Measurements from ENCODE around the gene EPB42. TPM values are rescaled to one million over a fixed set of nuclear protein-coding genes. Genes with fewer than 3 reads are reported as not detected.
"Not testable (repeated sequence)": the region's sequence is repeated elsewhere in the genome, so short reads cannot be mapped to it uniquely, and the experiment has no call there.

EPB42 gene
- total RNA-seq, 1 experiment from 2014 or later, result not detected

GRCh38 chr15:43184407-43185124 lies 36.3 kb downstream of the EPB42 start:
- intact Hi-C loops (cut with micrococcal nuclease; ENCODE audit: unreplicated experiment), result loop anchor here (1.0 to 2.0 kb wide), 2 partner anchors 52 to 79 kb away; partner anchors contain the start of gene TMEM62
- no peaks in the 10 kb centered on the region for H3K27me3 ChIP-seq (replicated peaks; ENCODE audit: control insufficient read depth, insufficient read depth, low read length)
- H3K27me3 Mint-ChIP-seq (ENCODE audit: insufficient read depth, unreplicated experiment), result no peaks in the 10 kb centered on the region
- no peak for DNase-seq
- no peaks in the 10 kb centered on the region for H3K9me3 Mint-ChIP-seq (ENCODE audit: unreplicated experiment)
- peak overlapping the region; percentile 82 for H3K4me3 ChIP-seq (ENCODE audit: low read depth, low read length)
- no peak overlapping the region for H3K27ac Mint-ChIP-seq (ENCODE audit: unreplicated experiment)
- H3K4me1 ChIP-seq, result peaks cover 12% of the 10 kb centered on the region
- peak overlapping the region; percentile 93 for H3K4me3 Mint-ChIP-seq (ENCODE audit: unreplicated experiment)
- BruUV-seq (replicated peaks), result no TSS peak
- H3K36me3 Mint-ChIP-seq (ENCODE audit: insufficient read depth, unreplicated experiment), result peaks cover 25% of the 10 kb centered on the region
- TF ChIP-seq, protein P1, sequence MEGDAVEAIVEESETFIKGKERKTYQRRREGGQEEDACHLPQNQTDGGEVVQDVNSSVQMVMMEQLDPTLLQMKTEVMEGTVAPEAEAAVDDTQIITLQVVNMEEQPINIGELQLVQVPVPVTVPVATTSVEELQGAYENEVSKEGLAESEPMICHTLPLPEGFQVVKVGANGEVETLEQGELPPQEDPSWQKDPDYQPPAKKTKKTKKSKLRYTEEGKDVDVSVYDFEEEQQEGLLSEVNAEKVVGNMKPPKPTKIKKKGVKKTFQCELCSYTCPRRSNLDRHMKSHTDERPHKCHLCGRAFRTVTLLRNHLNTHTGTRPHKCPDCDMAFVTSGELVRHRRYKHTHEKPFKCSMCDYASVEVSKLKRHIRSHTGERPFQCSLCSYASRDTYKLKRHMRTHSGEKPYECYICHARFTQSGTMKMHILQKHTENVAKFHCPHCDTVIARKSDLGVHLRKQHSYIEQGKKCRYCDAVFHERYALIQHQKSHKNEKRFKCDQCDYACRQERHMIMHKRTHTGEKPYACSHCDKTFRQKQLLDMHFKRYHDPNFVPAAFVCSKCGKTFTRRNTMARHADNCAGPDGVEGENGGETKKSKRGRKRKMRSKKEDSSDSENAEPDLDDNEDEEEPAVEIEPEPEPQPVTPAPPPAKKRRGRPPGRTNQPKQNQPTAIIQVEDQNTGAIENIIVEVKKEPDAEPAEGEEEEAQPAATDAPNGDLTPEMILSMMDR (IDR thresholded peaks at IDR 0.05; ENCODE audit: insufficient read depth in 1 of 2, low read depth in 1 of 2, low read length in 1 of 2, severe bottlenecking in 1 of 2, unreplicated experiment in 1 of 2), result no peak
- H3K36me3 ChIP-seq (ENCODE audit: control insufficient read depth, insufficient read depth, low read length), result no peaks in the 10 kb centered on the region
- CTCF ChIA-PET, result no interaction called here
- H3K4me1 Mint-ChIP-seq (ENCODE audit: low read depth, unreplicated experiment), result peaks cover 4% of the 10 kb centered on the region
- POLR2A ChIA-PET, result no interaction called here
- no peaks in the 10 kb centered on the region for H3K9me3 ChIP-seq

DNA sequence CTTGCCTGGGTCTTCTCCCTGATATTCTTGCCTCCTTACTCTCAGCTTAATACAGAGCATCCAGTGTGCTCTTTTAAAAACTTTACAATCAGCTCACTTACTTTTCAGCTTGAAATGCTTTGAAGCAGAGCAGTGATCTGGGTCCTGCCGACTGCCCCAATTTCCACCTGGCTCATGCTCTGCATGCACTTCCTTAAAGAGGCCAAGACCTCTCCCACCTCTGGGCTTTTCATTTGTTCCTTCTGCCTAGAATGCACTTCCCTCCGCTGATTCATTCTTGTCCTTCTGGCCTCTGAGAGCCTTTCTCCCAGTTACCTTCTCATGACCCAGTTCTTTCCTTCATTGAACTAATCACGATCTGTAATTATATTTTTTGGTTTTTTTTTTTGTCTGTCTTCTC lies 37.5 kb downstream of the EPB42 start:
- no peak overlapping the region for H3K4me3 Mint-ChIP-seq (ENCODE audit: unreplicated experiment)
- no peak overlapping the region for H3K27ac Mint-ChIP-seq (ENCODE audit: unreplicated experiment)
- TF ChIP-seq, protein P1 (IDR thresholded peaks at IDR 0.05; ENCODE audit: insufficient read depth in 1 of 2, low read depth in 1 of 2, low read length in 1 of 2, severe bottlenecking in 1 of 2, unreplicated experiment in 1 of 2), result no peak
- no peaks in the 10 kb centered on the region for H3K36me3 ChIP-seq (ENCODE audit: control insufficient read depth, insufficient read depth, low read length)
- H3K36me3 Mint-ChIP-seq (ENCODE audit: insufficient read depth, unreplicated experiment), result peaks cover 25% of the 10 kb centered on the region
- intact Hi-C loops (cut with micrococcal nuclease; ENCODE audit: unreplicated experiment), result no loop called here
- CTCF ChIA-PET, result no interaction called here
- no peaks in the 10 kb centered on the region for H3K9me3 Mint-ChIP-seq (ENCODE audit: unreplicated experiment)
- POLR2A ChIA-PET, result interaction anchor here (0.6 kb wide), 1 partner anchor 105 kb away, joined by 3 read pairs; no protein-coding TSS in a partner anchor
- H3K27me3 Mint-ChIP-seq (ENCODE audit: insufficient read depth, unreplicated experiment), result no peaks in the 10 kb centered on the region
- no peaks in the 10 kb centered on the region for H3K27me3 ChIP-seq (replicated peaks; ENCODE audit: control insufficient read depth, insufficient read depth, low read length)
- peaks cover 4% of the 10 kb centered on the region for H3K4me1 Mint-ChIP-seq (ENCODE audit: low read depth, unreplicated experiment)
- BruUV-seq (replicated peaks), result no TSS peak
- H3K4me1 ChIP-seq, result peaks cover 12% of the 10 kb centered on the region
- H3K9me3 ChIP-seq, result no peaks in the 10 kb centered on the region
- DNase-seq, result no peak
- H3K4me3 ChIP-seq (ENCODE audit: low read depth, low read length), result no peak overlapping the region

DNA sequence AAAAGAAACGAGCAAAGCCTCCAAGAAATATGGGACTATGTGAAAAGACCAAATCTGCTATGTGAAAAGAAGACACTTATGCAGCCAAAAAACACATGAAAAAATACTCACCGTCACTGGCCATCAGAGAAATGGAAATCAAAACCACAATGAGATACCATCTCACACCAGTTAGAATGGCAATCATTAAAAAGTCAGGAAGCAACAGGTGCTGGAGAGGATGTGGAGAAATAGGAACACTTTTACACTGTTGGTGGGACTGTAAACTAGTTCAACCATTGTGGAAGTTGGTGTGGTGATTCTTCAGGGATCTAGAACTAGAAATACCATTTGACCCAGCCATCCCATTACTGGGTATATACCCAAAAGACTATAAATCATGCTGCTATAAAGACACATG lies 43.7 kb downstream of the EPB42 start:
- intact Hi-C loops (cut with micrococcal nuclease; ENCODE audit: unreplicated experiment); BruUV-seq (replicated peaks); H3K36me3 ChIP-seq (ENCODE audit: control insufficient read depth, insufficient read depth, low read length); H3K27me3 ChIP-seq (replicated peaks; ENCODE audit: control insufficient read depth, insufficient read depth, low read length); H3K9me3 Mint-ChIP-seq (ENCODE audit: unreplicated experiment); H3K4me1 Mint-ChIP-seq (ENCODE audit: low read depth, unreplicated experiment); H3K27ac Mint-ChIP-seq (ENCODE audit: unreplicated experiment); CTCF ChIA-PET; H3K4me3 Mint-ChIP-seq (ENCODE audit: unreplicated experiment); H3K27me3 Mint-ChIP-seq (ENCODE audit: insufficient read depth, unreplicated experiment); POLR2A ChIA-PET; DNase-seq; H3K4me3 ChIP-seq (ENCODE audit: low read depth, low read length); H3K9me3 ChIP-seq; H3K4me1 ChIP-seq: not testable (repeated sequence)
- H3K36me3 Mint-ChIP-seq (ENCODE audit: insufficient read depth, unreplicated experiment), result peaks cover 29% of the 10 kb centered on the region

GRCh38 chr15:43175656-43176309 lies 45.0 kb downstream of the EPB42 start:
- H3K27me3 ChIP-seq (replicated peaks; ENCODE audit: control insufficient read depth, insufficient read depth, low read length); H3K4me3 Mint-ChIP-seq (ENCODE audit: unreplicated experiment); DNase-seq; POLR2A ChIA-PET; CTCF ChIA-PET; H3K27me3 Mint-ChIP-seq (ENCODE audit: insufficient read depth, unreplicated experiment); intact Hi-C loops (cut with micrococcal nuclease; ENCODE audit: unreplicated experiment); H3K4me1 Mint-ChIP-seq (ENCODE audit: low read depth, unreplicated experiment); H3K36me3 ChIP-seq (ENCODE audit: control insufficient read depth, insufficient read depth, low read length); H3K4me3 ChIP-seq (ENCODE audit: low read depth, low read length); H3K27ac Mint-ChIP-seq (ENCODE audit: unreplicated experiment); BruUV-seq (replicated peaks); H3K9me3 Mint-ChIP-seq (ENCODE audit: unreplicated experiment); H3K4me1 ChIP-seq: not testable (repeated sequence)
- H3K36me3 Mint-ChIP-seq (ENCODE audit: insufficient read depth, unreplicated experiment), result peaks cover 37% of the 10 kb centered on the region
- peaks cover 11% of the 10 kb centered on the region; the same call in 1 of the 2 replicates for H3K9me3 ChIP-seq
